Endothelial cell of umbilical vein (primary cell): ENCODE results near the gene IGFL1. TPM values are rescaled to one million over a fixed set of nuclear protein-coding genes. Genes with fewer than 3 reads are reported as not detected.

Source experiments
- BruUV-seq: library from RNA; stranded (reverse); fragments of 400-500 nt; replicated peaks from 2 replicates; lab custom pipeline; 2021; lab: Mats Ljungman, UMichigan
- CTCF ChIA-PET: fragments of 300-600, 350-600 bp; sonication (Branson Sonifier 250); formaldehyde crosslinking; loops from one replicate; lab custom pipeline; 2021; ENCODE audit warnings: antibody characterized with exemption, inconsistent platforms; lab: Charles Lee
- POLR2A ChIA-PET: fragments of 300-600, 350-600 bp; sonication (Branson Sonifier 250); formaldehyde crosslinking; loops from one replicate; lab custom pipeline; 2021; ENCODE audit warnings: antibody characterized with exemption, inconsistent platforms; lab: Charles Lee
- DNase-seq: peaks from one replicate; pipeline ENCODE4 v3.0.0-alpha.2; 2011; ENCODE audit warnings: low read depth, low spot score
- FAIRE-seq: peaks from 2 replicates; lab custom pipeline; 2011; peaks lifted over from hg19 to GRCh38; lab: Jason Lieb, UNC
- H2AFZ ChIP-seq: 2 replicates; pipeline ENCODE4 v1.6.0; 2012; ENCODE audit warnings: low read depth, low read length, control low read depth, inconsistent platforms
- H3K27ac ChIP-seq: 2 replicates; pipeline ENCODE4 v1.5.1; 2011; ENCODE audit warnings: low read depth, mild to moderate bottlenecking, control low read depth, low read length, moderate library complexity; ENCODE audit not compliant: insufficient read depth
- H3K27me3 ChIP-seq, 2 experiments: 2 replicates each; pipeline versions ENCODE4 v1.6.0 to v1.6.1; 2011; ENCODE audit warnings: low read length in 2 of 2, mixed read lengths in 1 of 2; ENCODE audit not compliant: control insufficient read depth in 2 of 2, insufficient read depth in 2 of 2
- H3K36me3 ChIP-seq, 2 experiments: 2 replicates in 1 of 2; 3 replicates in 1 of 2; pipeline ENCODE4 v1.5.1; 2011; ENCODE audit warnings: low read length in 2 of 2, mild to moderate bottlenecking in 1 of 2, moderate library complexity in 1 of 2; ENCODE audit not compliant: control insufficient read depth in 2 of 2, insufficient read depth in 2 of 2; ENCODE audit errors: extremely low read depth in 1 of 2
- H3K4me1 ChIP-seq: 3 replicates; pipeline ENCODE4 v1.5.1; 2011; ENCODE audit warnings: mild to moderate bottlenecking, low read length; ENCODE audit not compliant: control insufficient read depth, insufficient read depth; ENCODE audit errors: extremely low read depth
- H3K4me2 ChIP-seq: 2 replicates; pipeline ENCODE4 v1.6.1; 2011; ENCODE audit warnings: low read length, control low read depth, mixed read lengths; ENCODE audit not compliant: insufficient read depth
- H3K4me3 ChIP-seq, 3 experiments: fragments of 200-600 bp in 1 of 3; sonication (generic), shearing (Covaris generic) in 1 of 3; replicated peaks in 1 of 3; 2 replicates each; pipeline ENCODE4 v1.5.1; 2011 to 2016; ENCODE audit warnings: control low read depth in 3 of 3, low read length in 3 of 3, mild to moderate bottlenecking in 2 of 3, inconsistent platforms in 1 of 3, low read depth in 1 of 3, moderate library complexity in 1 of 3; ENCODE audit not compliant: insufficient read depth in 1 of 3
- H3K79me2 ChIP-seq: 2 replicates; pipeline ENCODE4 v1.6.0; 2012; ENCODE audit warnings: low read length, inconsistent platforms; ENCODE audit not compliant: control insufficient read depth, insufficient read depth
- H3K9ac ChIP-seq: replicated peaks from 2 replicates; pipeline ENCODE3; 2011; ENCODE audit warnings: low read length, control low read depth; ENCODE audit not compliant: insufficient read depth; ENCODE audit errors: extremely low read depth
- H3K9me1 ChIP-seq: replicated peaks from 3 replicates; pipeline ENCODE4 v1.6.0; 2011; ENCODE audit warnings: mild to moderate bottlenecking, low read length; ENCODE audit not compliant: control insufficient read depth, insufficient read depth; ENCODE audit errors: extremely low read depth
- H3K9me3 ChIP-seq: replicated peaks from 2 replicates; pipeline ENCODE4 v1.5.1; 2012; ENCODE audit warnings: low read length, inconsistent platforms; ENCODE audit not compliant: control insufficient read depth, insufficient read depth
- H4K20me1 ChIP-seq: replicated peaks from 2 replicates; pipeline ENCODE3; 2011; ENCODE audit warnings: mild to moderate bottlenecking, low read length; ENCODE audit not compliant: control insufficient read depth, insufficient read depth; ENCODE audit errors: extremely low read depth
- CTCF ChIP-seq, 2 donors: IDR thresholded peaks; 1 replicate in 1 of 2; 2 replicates in 1 of 2; pipeline ENCODE4 v1.5.1; 2011; ENCODE audit warnings: low read length in 2 of 2, mild to moderate bottlenecking in 2 of 2, moderate library complexity in 2 of 2, control low read depth in 1 of 2, inconsistent platforms in 1 of 2, low read depth in 1 of 2; ENCODE audit not compliant: insufficient read depth in 1 of 2; ENCODE audit errors: extremely low read depth in 1 of 2
- EZH2 ChIP-seq: IDR thresholded peaks from 2 replicates; pipeline ENCODE4 v1.6.1; 2012; ENCODE audit warnings: borderline replicate concordance, low read depth, mild to moderate bottlenecking, moderate library complexity, low read length, inconsistent platforms; ENCODE audit not compliant: severe bottlenecking
- FOS ChIP-seq: IDR thresholded peaks from 2 replicates; pipeline ENCODE4 v1.6.1; 2011; ENCODE audit warnings: mild to moderate bottlenecking, low read length, moderate library complexity, borderline replicate concordance; ENCODE audit not compliant: insufficient read depth
- GATA2 ChIP-seq: IDR thresholded peaks from 2 replicates; pipeline ENCODE4 v1.7.0; 2011; ENCODE audit warnings: low read depth, mild to moderate bottlenecking, moderate library complexity, mixed read lengths, low read length; ENCODE audit not compliant: insufficient read length, insufficient read depth
- JUN ChIP-seq: IDR thresholded peaks from 2 replicates; pipeline ENCODE4 v1.6.1; 2011; ENCODE audit warnings: borderline replicate concordance, low read depth; ENCODE audit not compliant: insufficient read length, insufficient read depth
- MAX ChIP-seq: IDR thresholded peaks from 2 replicates; pipeline ENCODE4 v1.6.1; 2011; ENCODE audit not compliant: insufficient read depth, insufficient read length
- MYC ChIP-seq: IDR thresholded peaks from one replicate; pipeline ENCODE4 v1.6.1; 2011; ENCODE audit warnings: mild to moderate bottlenecking, low read depth, low read length
- POLR2A ChIP-seq: IDR thresholded peaks from 2 replicates; pipeline ENCODE4 v1.6.1; 2012; ENCODE audit warnings: low read depth, mild to moderate bottlenecking, control low read depth, low read length
- POLR2AphosphoS5 ChIP-seq: IDR thresholded peaks from 2 replicates; pipeline ENCODE4 v1.6.1; 2012; ENCODE audit warnings: low read depth, mild to moderate bottlenecking, control low read depth, low read length, moderate library complexity; ENCODE audit not compliant: insufficient read depth
- dilution Hi-C: fragments of 300-500 bp; cut with MboI; formaldehyde crosslinking; loops from one replicate; pipeline ENCODE4 v1.15.0; 2019; ENCODE audit warnings: low sequenced_read_pairs; ENCODE audit not compliant: extremely low pct_ligation_motif_present
- intact Hi-C: fragments of 100-400 bp; cut with micrococcal nuclease; formaldehyde crosslinking; loops from one replicate; pipeline ENCODE4 v1.10.0; 2022
- polyA plus RNA-seq, 4 experiments: library from polyadenylated mRNA; depleted of rRNA in 3 of 4; stranded (reverse) in 3 of 4; unstranded in 1 of 4; fragments of >200 nt; gene quantifications; 2 replicates each; pipeline versions ENCODE4 v1.2.1 to v1.2.3, GENCODE V29; 2011 to 2012; ENCODE audit warnings: missing spikeins in 1 of 4
- total RNA-seq: library from RNA; stranded (reverse); gene quantifications from 2 replicates; pipeline ENCODE4 v1.2.3, GENCODE V29; 2021

Gene IGFL1
- total and polyA plus RNA-seq, 2 donors (not counting 3 experiments of a cell fraction or from before 2014, with no cell fraction given), result not detected

- BruUV-seq, result no TSS peak
- intact Hi-C loops (no loop called here), dilution Hi-C loops (no loop called here)
- Histone ChIP-seq H3K9me1 (no peaks in the 10 kb centered on the region), H3K36me3 (no peaks in the 10 kb centered on the region), H3K27me3 (peaks cover 13 to 19% of the 10 kb centered on the region in 2 experiments), H3K4me2 (no peak overlapping the region), H3K27ac (no peak overlapping the region), H3K4me1 (no peaks in the 10 kb centered on the region), H3K4me3 (no peak overlapping the region), H3K9ac (no peak overlapping the region), H3K9me3 (no peaks in the 10 kb centered on the region), H2AFZ (no peak overlapping the region), H4K20me1 (no peaks in the 10 kb centered on the region), H3K79me2 (no peaks in the 10 kb centered on the region)
- DNase-seq (no peak), FAIRE-seq (no peak)
- CTCF ChIA-PET, result no interaction called here
- POLR2A ChIA-PET, result no interaction called here
- TF ChIP-seq MYC (no peak), EZH2 (no peak), MAX (no peak), POLR2A (no peak), POLR2AphosphoS5 (no peak), JUN (no peak), CTCF (IDR thresholded peaks at IDR 0.05; ENCODE audit: extremely low read depth in 1 of 2, insufficient read depth in 1 of 2, low read depth in 1 of 2, low read length in 2 of 2) (no peak), GATA2 (no peak), FOS (no peak)
Observed at GRCh38 chr19:46239193-46240024, 9.9 kb downstream of the IGFL1 start.
